Activated B cell treated with CpG ODN at 0.5 μM for 24 hours (primary cell): Measurements from ENCODE around the gene PLXNC1. TPM values are rescaled to one million over a fixed set of nuclear protein-coding genes. Genes with fewer than 3 reads are reported as not detected.

ENCODE experiments used
- ATAC-seq: fragments of 200-7000 bp; cut with Tn5 transposase; one replicate; pipeline ENCODE4 v1.10.0; 2021; ENCODE audit warnings: low read depth, mild to moderate bottlenecking, moderate library complexity
- CTCF ChIA-PET: fragments of 350-600 bp; sonication (Branson Sonifier 250); formaldehyde crosslinking; loops from one replicate; lab custom pipeline; 2021; ENCODE audit warnings: antibody characterized with exemption; lab: Charles Lee
- POLR2A ChIA-PET: fragments of 350-600 bp; sonication (Branson Sonifier 250); formaldehyde crosslinking; loops from one replicate; lab custom pipeline; 2021; ENCODE audit warnings: antibody characterized with exemption; lab: Charles Lee
- DNase-seq: peaks from one replicate; pipeline ENCODE4 v3.0.0; 2022
- H3K27ac Mint-ChIP-seq: one replicate; pipeline ENCODE4 v1.8.0; 2020; ENCODE audit warnings: mixed read lengths
- H3K27me3 Mint-ChIP-seq: one replicate; pipeline ENCODE4 v1.8.0; 2021; ENCODE audit warnings: mixed read lengths
- H3K36me3 Mint-ChIP-seq: one replicate; pipeline ENCODE4 v1.8.0; 2021; ENCODE audit warnings: low read depth, mixed read lengths
- H3K4me1 Mint-ChIP-seq: one replicate; pipeline ENCODE4 v1.8.0; 2021; ENCODE audit warnings: mixed read lengths
- H3K4me3 Mint-ChIP-seq: one replicate; pipeline ENCODE4 v1.8.0; 2020; ENCODE audit warnings: mild to moderate bottlenecking, mixed read lengths
- H3K9me3 Mint-ChIP-seq: one replicate; pipeline ENCODE4 v1.8.0; 2020; ENCODE audit warnings: mixed read lengths
- intact Hi-C: fragments of 100-400 bp; cut with micrococcal nuclease; formaldehyde crosslinking; loops from one replicate; pipeline ENCODE4 v1.15.1; 2024
- total RNA-seq: library from RNA; stranded (reverse); gene quantifications from 2 replicates; pipeline ENCODE4 v1.2.3, GENCODE V29; 2022
- TF ChIP-seq, protein P1 (sequence below): fragments of 200-600 bp; IDR thresholded peaks from one replicate; pipeline ENCODE4 v1.8.0; 2022; ENCODE audit warnings: antibody characterized with exemption, mild to moderate bottlenecking

Gene PLXNC1
- total RNA-seq, 1 donor from 2014 or later, result 30.9 TPM

GRCh38 chr12:94187361-94187760 is 39.0 kb downstream of the PLXNC1 start:
- ATAC-seq, result no peak
- no peak for DNase-seq
- Mint-ChIP-seq H3K27ac (no peak overlapping the region), H3K27me3 (no peaks in the 10 kb centered on the region), H3K4me3 (no peak overlapping the region), H3K4me1 (peaks cover 16% of the 10 kb centered on the region), H3K36me3 (peaks cover 12% of the 10 kb centered on the region), H3K9me3 (peaks cover 2% of the 10 kb centered on the region)
- TF ChIP-seq, protein P1, sequence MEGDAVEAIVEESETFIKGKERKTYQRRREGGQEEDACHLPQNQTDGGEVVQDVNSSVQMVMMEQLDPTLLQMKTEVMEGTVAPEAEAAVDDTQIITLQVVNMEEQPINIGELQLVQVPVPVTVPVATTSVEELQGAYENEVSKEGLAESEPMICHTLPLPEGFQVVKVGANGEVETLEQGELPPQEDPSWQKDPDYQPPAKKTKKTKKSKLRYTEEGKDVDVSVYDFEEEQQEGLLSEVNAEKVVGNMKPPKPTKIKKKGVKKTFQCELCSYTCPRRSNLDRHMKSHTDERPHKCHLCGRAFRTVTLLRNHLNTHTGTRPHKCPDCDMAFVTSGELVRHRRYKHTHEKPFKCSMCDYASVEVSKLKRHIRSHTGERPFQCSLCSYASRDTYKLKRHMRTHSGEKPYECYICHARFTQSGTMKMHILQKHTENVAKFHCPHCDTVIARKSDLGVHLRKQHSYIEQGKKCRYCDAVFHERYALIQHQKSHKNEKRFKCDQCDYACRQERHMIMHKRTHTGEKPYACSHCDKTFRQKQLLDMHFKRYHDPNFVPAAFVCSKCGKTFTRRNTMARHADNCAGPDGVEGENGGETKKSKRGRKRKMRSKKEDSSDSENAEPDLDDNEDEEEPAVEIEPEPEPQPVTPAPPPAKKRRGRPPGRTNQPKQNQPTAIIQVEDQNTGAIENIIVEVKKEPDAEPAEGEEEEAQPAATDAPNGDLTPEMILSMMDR, result no peak
- ChIA-PET CTCF (no interaction called here), POLR2A (interaction anchor here (0.5 to 1.0 kb wide), 3 partner anchors 16 to 146 kb away, joined by 3 to 7 read pairs (median 3); no protein-coding TSS in a partner anchor)
- intact Hi-C loops, result no loop called here

- TF ChIP-seq, protein P1, result no peak
- intact Hi-C loops, result loop anchor here (2.0 kb wide), 1 partner anchor 14 kb away; no protein-coding TSS in a partner anchor
- H3K36me3 Mint-ChIP-seq, result peaks cover 28% of the 10 kb centered on the region
- no peaks in the 10 kb centered on the region for H3K27me3 Mint-ChIP-seq
- no peak for DNase-seq
- no peak overlapping the region for H3K4me3 Mint-ChIP-seq
- H3K9me3 Mint-ChIP-seq, result peaks cover 2% of the 10 kb centered on the region
- H3K27ac Mint-ChIP-seq, result peak overlapping the region; percentile 43
- peaks cover 25% of the 10 kb centered on the region for H3K4me1 Mint-ChIP-seq
- ATAC-seq, result no peak
- ChIA-PET CTCF (no interaction called here), POLR2A (no interaction called here)
Measured at GRCh38 chr12:94190623-94191022, 42.2 kb downstream of the PLXNC1 start.

DNA sequence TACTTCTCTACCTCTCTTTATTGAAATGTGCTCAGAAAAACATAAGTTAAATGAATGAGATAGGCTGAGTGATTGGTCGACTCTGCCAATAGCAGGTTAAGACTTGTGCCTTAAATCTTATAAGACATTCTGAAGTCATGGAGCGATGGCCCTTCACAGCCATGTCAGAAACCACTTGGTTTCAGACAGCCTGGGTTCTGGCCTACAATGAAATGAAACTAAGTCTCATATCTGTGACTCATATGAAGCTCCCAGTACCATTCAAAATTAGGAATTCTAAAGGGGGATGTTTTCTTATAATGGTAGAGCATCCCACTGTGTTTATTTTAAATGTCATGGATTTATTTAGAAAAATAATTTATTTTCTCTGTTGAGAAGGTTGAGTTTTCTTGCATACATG is 42.6 kb downstream of the PLXNC1 start:
- no peak for ATAC-seq
- no peak overlapping the region for H3K4me3 Mint-ChIP-seq
- TF ChIP-seq, protein P1, result no peak
- H3K9me3 Mint-ChIP-seq, result peaks cover 2% of the 10 kb centered on the region
- CTCF ChIA-PET, result no interaction called here
- no peaks in the 10 kb centered on the region for H3K27me3 Mint-ChIP-seq
- POLR2A ChIA-PET, result no interaction called here
- H3K36me3 Mint-ChIP-seq, result peaks cover 31% of the 10 kb centered on the region
- no peak for DNase-seq
- peaks cover 25% of the 10 kb centered on the region for H3K4me1 Mint-ChIP-seq
- peak overlapping the region; percentile 43 for H3K27ac Mint-ChIP-seq
- intact Hi-C loops, result loop anchor here (2.0 kb wide), 1 partner anchor 14 kb away; no protein-coding TSS in a partner anchor

GRCh38 chr12:94191811-94192210 is 43.4 kb downstream of the PLXNC1 start:
- ATAC-seq, result no peak
- CTCF ChIA-PET, result no interaction called here
- POLR2A ChIA-PET, result interaction anchor here (1.2 kb wide), 1 partner anchor 33 kb away, joined by 3 read pairs; no protein-coding TSS in a partner anchor

GRCh38 chr12:94192506-94192905 is 44.1 kb downstream of the PLXNC1 start:
- peaks cover 2% of the 10 kb centered on the region for H3K9me3 Mint-ChIP-seq
- ChIA-PET POLR2A (interaction anchor here (1.1 to 1.2 kb wide), 2 partner anchors 12 to 34 kb away, joined by 3 read pairs; no protein-coding TSS in a partner anchor), CTCF (interaction anchor here (0.9 kb wide), 1 partner anchor 10 kb away, joined by 4 read pairs; no protein-coding TSS in a partner anchor)
- H3K4me1 Mint-ChIP-seq, result peaks cover 25% of the 10 kb centered on the region
- H3K36me3 Mint-ChIP-seq, result peaks cover 36% of the 10 kb centered on the region
- H3K4me3 Mint-ChIP-seq, result no peak overlapping the region
- intact Hi-C loops, result no loop called here
- DNase-seq, result no peak
- TF ChIP-seq, protein P1, result no peak
- no peak for ATAC-seq
- no peak overlapping the region for H3K27ac Mint-ChIP-seq
- no peaks in the 10 kb centered on the region for H3K27me3 Mint-ChIP-seq

More at GRCh38 chr12:94191811-94192210, 43.4 kb downstream of the PLXNC1 start:
- H3K9me3 Mint-ChIP-seq, result peaks cover 2% of the 10 kb centered on the region
- H3K27me3 Mint-ChIP-seq, result no peaks in the 10 kb centered on the region
- no peak for DNase-seq
- no peak overlapping the region for H3K4me3 Mint-ChIP-seq
- H3K36me3 Mint-ChIP-seq, result peaks cover 35% of the 10 kb centered on the region
- peaks cover 25% of the 10 kb centered on the region for H3K4me1 Mint-ChIP-seq
- TF ChIP-seq, protein P1, result no peak
- no peak overlapping the region for H3K27ac Mint-ChIP-seq
- intact Hi-C loops, result loop anchor here (2.0 kb wide), 1 partner anchor 15 kb away; no protein-coding TSS in a partner anchor
